ENCODE measurements around the gene PRR5L.

DNA sequence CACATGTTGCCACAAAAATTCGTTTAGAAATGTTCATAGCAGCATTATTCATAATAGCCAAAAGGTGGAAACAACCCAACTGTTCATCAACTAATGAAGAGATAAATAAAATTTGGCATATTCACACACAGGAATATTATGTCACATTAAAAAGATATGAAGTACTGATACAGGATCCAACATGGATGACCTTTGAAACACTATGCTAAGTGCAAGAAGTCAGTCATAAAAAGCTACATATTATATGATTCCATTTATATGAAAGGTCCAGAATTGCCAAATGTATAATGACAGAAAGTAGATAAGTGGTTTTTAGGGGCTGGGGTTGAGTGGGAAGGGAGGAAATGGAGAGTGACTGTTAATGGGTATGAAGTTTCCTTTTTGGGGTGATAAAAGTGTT lies 9.0 kb downstream of the PRR5L start:
- TF ChIP-seq TAF1 (IDR thresholded peaks at IDR 0.05; ENCODE audit: borderline replicate concordance, insufficient read depth, low read length) (no peak), POLR2AphosphoS5 (IDR thresholded peaks at IDR 0.05; ENCODE audit: low read depth, low read length) (no peak), SIN3A (IDR thresholded peaks at IDR 0.05; ENCODE audit: borderline replicate concordance, insufficient read depth, low read length) (no peak)

All from PFSK-1 (cell line).